ENCODE measurements around the gene ITGA2B.

- TF ChIP-seq POLR2AphosphoS5 (IDR thresholded peaks at IDR 0.05; ENCODE audit: low read depth, low read length) (no peak), POLR2A (IDR thresholded peaks at IDR 0.05; ENCODE audit: low read depth, low read length) (no peak)
Observed at GRCh38 chr17:44361292-44362260, 27.9 kb downstream of the ITGA2B start.
